GM12892 (cell line): ENCODE measurements around the gene MELK.

Experiments
- DNase-seq: peaks from one replicate; pipeline ENCODE4 v3.0.0; 2011; ENCODE audit not compliant: insufficient read length
- FAIRE-seq: peaks from 2 replicates; lab custom pipeline; 2011; peaks lifted over from hg19 to GRCh38; lab: Jason Lieb, UNC
- POLR2A ChIP-seq: IDR thresholded peaks from 2 replicates; pipeline ENCODE4 v1.6.1; 2011; ENCODE audit warnings: low read depth, low read length, control low read depth
- POLR2AphosphoS5 ChIP-seq: IDR thresholded peaks from 2 replicates; pipeline ENCODE4 v1.6.1; 2011; ENCODE audit warnings: low read depth, low read length, control low read depth
- TAF1 ChIP-seq: IDR thresholded peaks from 2 replicates; pipeline ENCODE4 v1.6.1; 2011; ENCODE audit warnings: low read depth, mild to moderate bottlenecking, control low read depth, low read length, borderline replicate concordance

The MELK gene

DNA sequence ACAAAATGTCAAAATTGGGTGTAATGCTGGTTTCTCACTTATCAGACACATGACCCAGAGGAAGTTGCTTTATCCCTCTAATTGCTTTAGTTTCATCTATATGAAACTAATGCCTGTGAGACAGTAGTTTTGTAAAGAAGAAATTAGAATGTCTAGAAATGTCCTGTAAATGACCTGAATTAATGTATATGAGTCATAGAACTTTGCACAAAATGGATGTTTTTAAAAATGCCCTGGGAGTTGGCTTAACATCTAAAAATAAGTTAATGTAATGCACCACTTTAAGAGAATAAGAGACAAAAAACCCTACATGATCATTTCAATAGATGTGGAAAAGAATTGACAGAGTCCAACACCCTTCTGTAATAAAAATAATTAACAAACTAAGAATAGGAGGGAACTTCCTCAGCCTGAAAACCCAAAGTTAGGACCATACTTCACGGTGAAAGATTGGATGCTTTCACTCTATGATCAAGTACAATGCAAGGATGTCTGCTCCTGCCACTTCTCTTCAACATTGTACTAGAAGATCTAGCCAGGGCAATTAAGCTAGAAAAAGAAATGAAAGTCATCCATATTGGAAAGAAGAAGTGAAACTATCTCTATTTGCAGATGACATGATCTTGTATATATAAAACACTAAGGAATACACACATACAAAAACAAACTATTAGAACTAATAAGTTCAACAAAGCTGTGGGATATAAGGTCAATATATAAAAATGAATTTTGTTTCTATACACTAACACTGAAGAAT, 117.9 kb downstream of the MELK start:
- no peak for TF ChIP-seq TAF1
- TF ChIP-seq POLR2A, result no peak
- no peak for TF ChIP-seq POLR2AphosphoS5
- no peak for FAIRE-seq
- DNase-seq, result no peak

DNA sequence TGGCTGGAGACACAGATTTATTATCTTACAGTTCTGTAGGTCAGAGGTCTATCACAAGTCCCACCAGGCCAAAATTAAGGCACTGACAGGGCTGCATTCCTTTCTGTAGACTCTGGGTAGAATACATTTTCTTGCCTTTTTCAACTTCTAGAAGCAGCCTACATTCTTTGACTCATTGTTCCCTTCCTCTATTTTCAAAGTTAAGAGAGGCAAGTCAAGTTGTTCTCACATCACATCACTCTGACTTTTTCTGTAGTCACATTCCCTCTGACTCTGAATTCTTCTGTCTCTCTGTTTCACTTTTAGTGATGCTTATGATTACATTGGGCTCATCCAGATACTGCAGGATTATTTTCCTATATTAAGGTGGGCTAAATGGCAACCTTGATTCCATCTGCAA, 119.0 kb downstream of the MELK start:
- DNase-seq, result no peak
- TF ChIP-seq POLR2A, result no peak
- no peak for TF ChIP-seq POLR2AphosphoS5
- TF ChIP-seq TAF1, result no peak
- no peak for FAIRE-seq

DNA sequence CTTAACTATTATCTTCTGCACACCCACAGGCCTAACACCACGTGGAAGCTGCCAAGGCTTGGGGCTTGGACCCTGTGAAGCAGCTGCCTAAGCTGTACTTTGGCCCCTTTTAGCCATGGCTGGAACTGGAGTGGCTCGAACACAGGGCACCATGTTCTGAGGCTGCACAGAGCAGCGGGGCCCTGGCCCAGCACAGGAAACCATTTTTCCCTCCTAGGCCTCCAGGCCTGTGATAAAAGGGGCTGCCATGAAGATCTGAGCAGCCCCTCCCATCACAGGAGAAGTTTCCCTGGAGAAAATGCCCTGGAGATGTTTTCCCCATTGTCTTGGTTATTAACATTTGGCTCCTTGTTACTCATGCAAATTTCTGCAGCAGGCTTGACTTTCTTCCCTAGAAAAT, 126.3 kb downstream of the MELK start:
- FAIRE-seq (no peak), DNase-seq (no peak)
- TF ChIP-seq POLR2AphosphoS5 (no peak), TAF1 (no peak), POLR2A (no peak)

DNA sequence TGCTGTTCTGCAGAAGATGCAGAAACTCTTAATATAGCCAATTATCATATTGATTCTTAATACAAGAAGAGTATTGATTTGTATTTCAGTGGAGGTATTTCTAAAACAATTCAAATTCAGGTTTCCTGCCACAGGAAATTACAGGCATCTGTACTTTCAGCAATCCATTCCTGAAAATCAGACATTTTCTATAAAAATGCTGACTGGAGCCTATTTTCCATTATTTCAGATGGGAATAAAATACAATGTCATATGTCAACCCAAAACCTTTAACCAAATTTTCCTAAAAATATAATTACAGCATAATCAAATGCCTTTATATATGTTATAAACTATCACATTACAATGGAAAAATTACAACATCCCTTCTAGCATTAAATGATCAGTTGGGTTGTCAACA, 131.5 kb downstream of the MELK start:
- FAIRE-seq (no peak), DNase-seq (no peak)
- no peak for TF ChIP-seq POLR2A
- no peak for TF ChIP-seq POLR2AphosphoS5
- TF ChIP-seq TAF1, result no peak

DNA sequence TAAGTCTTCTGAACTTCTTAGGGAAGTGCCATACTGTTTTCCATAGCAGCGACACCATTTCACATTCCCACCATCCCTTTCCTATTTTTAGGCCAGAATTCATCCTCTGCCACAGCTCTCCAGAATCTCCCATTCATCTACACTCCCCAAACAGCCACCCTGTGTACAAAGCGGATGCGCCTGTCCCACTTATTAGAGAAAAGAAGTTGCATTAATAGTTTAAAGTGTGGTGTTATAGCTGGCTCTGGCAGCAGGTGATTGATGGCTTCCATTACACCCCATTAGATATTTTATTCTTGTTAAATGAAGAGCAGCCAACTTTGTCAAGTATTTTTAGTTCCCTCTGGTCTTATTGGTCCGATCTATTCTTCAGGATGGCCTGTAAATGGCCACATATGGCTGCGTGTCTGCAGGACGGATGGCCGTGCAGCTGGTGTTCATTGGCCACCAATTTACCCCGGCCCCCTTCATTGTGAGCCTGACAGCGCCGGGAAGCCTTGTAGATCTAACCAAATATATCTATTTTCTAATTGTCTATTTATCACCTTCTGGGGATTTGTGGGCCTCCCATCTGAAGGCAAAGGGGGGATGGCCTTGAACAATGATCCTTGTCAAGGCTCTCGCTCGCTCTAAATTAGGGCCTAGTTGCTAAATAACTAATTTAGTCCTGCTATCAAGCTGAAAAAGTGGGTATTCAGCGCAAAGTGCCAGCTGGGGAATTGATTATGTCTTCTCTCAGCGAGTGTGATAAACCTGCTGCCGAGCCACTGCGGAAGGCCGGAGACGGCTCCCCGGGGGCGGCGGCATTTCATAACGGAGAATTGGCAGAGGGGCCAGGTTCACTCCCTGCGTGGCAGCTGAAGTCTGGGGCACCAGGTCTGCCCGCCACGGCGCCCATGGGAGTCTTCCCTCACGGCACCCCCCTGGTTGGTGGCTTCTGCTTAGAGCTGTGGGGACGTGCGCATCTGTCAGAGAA, 141.1 kb downstream of the MELK start:
- TF ChIP-seq TAF1, result no peak
- TF ChIP-seq POLR2A, result no peak
- TF ChIP-seq POLR2AphosphoS5, result no peak
- no peak for FAIRE-seq

DNA sequence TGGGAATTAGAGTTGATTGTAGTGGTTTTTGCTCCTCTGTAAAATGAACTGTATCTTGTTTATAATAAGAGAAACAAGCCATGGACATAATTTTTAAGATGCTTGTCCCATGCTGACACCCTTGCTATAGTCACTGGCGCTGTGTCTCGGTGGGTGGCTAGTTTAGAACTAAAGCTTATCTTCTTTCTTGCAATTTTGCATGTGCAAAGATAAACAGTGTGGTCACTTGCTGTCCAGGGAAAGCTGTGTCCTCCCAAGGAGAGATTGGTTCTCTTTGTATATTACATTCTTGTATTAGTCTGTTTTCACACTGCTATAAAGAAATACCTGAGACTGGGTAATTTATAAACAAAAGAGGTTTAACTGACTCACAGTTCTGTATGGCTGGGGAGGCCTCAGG, 143.8 kb downstream of the MELK start:
- no peak for TF ChIP-seq TAF1
- no peak for TF ChIP-seq POLR2A
- no peak for TF ChIP-seq POLR2AphosphoS5
- DNase-seq (no peak), FAIRE-seq (no peak)

More for the DNA sequence above, 141.1 kb downstream of the MELK start:
- DNase-seq, result no peak

DNA sequence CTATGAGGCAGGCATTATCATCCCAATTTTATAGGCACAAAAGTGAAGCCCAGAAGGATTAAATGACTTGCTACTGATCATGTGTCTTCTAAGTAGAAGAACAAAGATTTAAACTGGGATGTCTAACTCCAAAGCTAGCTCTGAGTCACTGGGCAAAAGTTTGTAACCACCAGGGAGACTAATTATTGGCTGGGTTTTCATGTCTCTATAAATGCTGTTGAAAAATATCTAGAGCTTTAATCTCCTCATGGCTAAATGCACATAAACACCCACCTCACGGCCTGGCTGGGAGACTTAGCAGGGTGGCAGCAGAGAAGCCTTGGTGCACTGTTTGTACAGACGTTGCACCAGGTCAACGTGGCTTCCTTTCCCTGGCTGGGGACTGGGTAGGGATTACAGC, 144.6 kb downstream of the MELK start:
- TF ChIP-seq TAF1 (no peak), POLR2A (no peak), POLR2AphosphoS5 (no peak)
- FAIRE-seq (no peak), DNase-seq (no peak)

DNA sequence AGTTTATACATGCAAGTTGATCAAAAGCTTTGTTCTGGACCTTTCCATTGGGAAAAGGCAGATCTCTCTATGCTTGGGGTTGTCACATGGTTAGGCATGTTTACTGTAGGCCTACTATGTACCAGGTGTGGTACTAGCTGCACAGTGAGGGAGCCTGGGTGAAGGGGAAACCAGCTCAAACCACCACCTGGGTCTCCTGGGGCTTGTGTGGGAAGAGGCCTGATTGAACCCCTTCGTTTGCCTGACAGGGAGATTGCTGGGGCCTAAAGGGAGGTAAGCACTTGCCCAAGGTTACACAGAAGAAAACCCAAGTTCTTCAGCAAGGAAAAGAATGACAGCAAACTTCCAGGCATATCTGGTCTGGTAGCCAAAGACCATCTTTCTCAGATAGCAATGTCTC, 145.9 kb downstream of the MELK start:
- no peak for FAIRE-seq
- DNase-seq, result no peak
- no peak for TF ChIP-seq TAF1
- no peak for TF ChIP-seq POLR2AphosphoS5
- TF ChIP-seq POLR2A, result no peak

DNA sequence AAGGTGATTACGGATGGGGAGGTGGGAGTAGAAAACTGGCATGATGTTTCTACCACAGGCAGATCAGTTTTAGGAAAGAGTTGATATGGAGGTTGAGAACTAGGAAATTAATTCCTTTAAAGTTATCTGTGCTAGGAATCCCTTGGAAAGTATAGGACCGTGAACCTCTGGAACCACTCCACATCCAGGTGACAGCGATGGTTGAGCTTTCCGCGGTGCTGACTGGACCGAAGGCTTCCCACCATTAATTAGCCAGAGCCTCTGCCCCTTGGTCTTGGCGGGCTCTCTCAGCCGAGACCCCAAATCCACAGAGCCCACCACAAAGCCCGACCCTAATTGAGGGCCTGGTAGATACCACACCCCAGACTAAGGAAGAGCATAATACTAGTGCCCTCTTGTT, 147.3 kb downstream of the MELK start:
- no peak for FAIRE-seq
- TF ChIP-seq POLR2A (no peak), POLR2AphosphoS5 (no peak), TAF1 (no peak)
- DNase-seq, result no peak

DNA sequence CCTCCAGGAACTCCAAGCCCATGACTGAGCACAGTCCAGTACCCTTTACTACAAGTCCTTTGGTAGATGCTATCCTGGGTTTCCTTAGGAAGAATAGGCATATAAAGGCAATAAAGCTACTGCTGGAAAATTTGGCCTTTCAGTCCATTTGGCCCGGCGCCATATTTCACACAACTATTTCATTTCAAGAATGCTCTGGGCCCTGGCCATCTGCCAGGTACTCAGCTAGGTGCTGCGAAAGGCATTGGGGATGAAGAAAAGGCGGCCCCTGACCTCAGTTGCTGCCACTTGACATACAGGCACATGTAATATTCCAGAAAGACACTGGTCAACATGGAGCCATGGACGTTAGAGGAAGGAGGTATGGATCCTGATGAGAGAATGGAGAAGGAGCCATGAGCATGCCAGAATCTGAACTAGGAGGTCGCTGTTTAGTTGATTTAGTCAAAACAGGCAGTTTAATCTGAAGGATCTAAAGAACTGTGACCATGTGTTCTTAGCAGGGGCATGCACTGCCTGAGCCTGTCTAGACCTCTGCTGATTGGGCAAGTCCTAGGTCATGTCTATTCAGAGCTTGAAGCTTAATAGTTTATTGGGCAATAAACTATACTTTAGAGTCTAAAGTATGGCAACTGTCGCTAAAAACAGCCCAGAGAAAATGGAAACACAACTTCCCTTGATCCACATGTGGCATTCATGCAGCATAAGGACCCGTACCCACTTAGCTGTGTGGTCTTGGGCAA, 149.3 kb downstream of the MELK start:
- no peak for FAIRE-seq
- DNase-seq, result no peak
- TF ChIP-seq POLR2AphosphoS5, result no peak
- no peak for TF ChIP-seq POLR2A
- TF ChIP-seq TAF1, result no peak

DNA sequence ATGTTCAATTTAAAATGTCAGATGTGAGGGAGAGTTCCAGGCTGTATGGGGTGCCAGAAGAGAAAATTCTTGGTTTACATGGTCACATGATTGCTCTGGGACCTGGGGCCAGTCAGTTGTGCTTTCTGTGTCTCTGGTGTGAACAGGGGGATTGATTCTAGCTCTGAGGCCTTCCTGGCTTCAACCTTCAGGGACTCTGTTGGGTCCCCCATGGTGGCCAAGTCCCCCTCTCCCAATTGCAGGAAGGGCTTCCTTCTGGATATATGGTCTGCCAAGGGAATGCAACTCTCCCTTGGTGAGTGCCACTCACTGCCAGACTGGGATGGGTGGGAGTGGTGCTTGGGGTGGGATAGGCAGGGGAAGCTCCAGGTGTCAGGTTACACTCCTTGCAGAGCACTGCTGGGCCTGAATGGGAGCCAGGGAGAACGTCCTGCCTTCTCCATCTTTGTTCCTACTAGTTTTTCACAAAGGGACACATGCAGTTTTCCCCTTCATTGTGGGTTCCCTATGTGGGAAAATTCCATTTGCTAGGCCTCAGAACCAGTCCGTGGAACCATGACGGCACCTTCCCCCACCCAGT, 153.2 kb downstream of the MELK start:
- no peak for FAIRE-seq
- TF ChIP-seq POLR2A (no peak), TAF1 (no peak), POLR2AphosphoS5 (no peak)

More for the DNA sequence above, 153.2 kb downstream of the MELK start:
- DNase-seq, result no peak
